Activated CD8-positive, alpha-beta memory T cell treated with anti-CD3 and anti-CD28 coated beads for 1 hour (primary cell): ENCODE data around the gene CCDC85C.

Experiments used
- DNase-seq, 2 donors: peaks; one replicate each; pipeline ENCODE4 v3.0.0-alpha.2; 2020; ENCODE audit warnings: low read depth in 1 of 2; ENCODE audit errors: extremely low read depth in 1 of 2

Gene CCDC85C

DNA sequence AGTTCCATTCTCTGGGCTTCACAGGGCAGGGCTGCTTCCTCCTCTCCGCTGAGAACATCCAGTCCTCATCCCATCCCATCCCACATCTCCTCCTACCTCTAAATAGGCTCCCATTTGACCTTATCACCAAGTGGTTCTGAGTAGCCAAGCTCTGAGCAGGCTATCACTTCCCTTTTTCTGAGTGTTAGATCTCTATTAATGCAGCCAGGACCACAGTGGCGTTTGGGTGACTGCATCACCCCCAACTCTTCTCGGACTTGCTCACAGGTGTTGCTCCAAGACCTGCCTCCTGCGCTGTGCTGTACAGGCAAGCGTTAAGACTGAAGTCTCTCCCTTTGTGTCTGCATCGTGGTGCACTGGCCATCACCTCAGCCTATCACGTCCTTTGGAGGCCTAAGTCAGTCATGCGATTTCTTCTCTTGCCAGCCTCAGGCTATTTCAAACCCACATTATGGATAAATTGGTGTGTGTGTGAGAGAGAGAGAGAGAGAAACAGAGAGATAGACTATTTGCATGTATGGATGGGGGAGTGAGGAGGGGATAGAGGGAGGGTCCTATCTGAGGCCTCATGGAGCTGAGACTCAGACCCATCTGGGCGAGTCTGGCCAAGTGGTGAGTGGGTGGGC, 28.5 kb upstream of the CCDC85C start:
- DNase-seq: no peak

DNA sequence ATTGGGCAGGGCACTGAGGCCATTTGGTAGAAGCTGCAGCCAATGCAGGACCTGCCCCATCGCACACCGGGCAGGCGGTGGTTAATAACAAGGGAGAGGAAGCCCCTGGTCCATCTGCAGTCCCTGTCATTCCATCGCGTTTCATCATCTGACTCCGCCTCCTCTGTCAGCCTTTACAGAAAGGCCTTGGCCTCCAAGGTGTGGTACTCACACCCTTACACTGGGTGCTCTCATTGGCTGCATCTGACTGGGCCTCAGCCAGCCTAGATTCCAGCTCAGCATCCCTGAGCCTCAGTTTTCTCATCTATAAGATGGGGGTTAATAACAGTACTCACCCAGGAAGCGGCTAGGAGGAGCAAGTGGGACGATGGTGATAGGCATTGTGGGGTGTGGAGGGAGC, 26.2 kb upstream of the CCDC85C start:
- DNase-seq: no peak

DNA sequence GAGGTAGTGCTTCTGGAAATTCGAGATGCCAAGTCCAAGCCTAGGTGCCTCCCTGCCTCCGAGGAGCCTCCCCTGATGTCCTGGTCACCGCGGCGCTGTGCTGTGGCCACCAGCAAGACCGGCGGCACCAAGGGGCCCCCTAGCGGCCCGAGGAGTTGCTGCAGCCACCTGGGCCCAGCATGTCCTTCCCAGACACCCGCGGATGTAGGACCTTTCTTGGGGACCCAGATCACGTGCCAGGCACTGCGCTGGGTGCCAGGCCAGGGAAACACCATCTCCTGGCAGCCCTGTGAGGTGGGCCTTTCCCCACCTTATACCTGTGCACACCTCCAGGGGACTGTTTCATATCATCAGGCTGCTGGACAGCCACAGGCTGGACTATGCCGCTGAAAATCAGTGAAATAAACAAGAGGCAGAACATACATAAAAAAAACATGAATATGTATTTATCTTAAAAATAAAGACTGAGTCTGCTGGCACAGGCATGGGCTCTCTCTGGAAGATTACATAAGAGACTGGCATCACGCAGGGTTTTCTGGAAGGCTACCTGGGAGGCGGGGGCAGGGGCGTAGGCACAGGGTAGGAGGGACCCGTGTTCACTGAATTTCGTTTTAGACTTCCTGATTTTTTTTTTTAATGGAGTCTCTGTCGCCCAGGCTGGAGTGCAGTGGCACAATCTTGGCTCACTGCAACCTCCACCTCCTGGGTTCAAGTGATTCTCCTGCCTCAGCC, 25.0 kb upstream of the CCDC85C start:
- DNase-seq: peak; percentile 12 to 42

DNA sequence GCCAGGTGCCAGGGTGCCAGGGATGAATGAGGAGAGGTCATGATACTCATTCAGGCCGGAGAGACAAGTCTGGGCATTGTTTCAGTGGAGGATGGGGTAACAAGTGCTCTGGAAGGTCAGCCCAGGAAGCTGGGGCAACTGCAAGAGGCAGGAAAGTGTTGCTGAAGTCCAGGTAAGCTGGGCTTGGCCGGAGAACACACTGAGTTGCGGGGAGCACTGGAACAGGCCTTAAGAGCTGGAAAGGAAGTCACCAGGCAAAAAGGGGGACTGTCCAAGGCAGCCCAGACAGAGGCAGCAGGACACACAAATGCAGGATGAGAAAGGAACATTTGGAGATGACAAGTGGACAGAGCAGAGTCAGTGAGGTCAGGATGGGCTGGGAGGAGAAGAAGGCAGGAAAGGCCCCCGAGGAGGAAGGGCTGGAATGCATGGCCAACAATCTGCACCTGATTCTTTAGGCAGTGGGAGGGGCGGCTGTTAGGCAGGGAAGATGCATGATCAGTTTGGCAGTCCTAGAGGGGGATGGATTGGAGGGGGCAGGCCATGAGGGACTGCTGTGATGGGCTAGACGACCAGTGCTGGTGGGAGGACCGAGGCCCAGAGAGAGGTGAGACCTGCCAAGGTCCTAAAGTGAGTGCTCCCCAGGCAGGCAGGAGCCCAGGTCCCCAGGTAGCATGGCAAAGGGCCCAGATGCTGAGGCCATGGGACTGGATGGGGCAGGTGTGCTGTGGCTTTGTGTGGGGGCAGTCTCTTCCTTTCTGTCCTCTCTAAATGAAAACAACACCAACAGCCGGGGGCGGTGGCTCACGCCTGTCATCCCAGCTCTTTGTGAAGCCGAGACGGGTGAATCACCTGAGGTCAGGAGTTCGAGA, 23.7 kb upstream of the CCDC85C start:
- no peak for DNase-seq

DNA sequence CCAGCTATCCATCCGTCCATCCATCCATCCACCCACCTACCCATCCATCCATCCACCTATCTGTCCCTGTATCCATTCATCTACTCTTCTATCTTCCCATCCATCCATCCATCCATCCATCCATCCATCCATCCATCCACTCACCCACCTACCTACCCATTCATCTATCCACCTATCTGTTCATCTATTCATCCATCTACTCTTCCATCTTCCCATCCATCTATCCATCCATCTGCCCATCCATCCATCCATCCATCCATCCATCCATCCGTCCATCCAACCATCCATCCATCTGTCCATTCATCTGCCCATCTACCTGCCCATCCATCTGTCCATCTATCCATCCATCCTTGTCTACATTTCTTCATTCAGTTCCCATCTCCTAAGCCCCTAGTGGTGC, 23.1 kb upstream of the CCDC85C start:
- no peak for DNase-seq

DNA sequence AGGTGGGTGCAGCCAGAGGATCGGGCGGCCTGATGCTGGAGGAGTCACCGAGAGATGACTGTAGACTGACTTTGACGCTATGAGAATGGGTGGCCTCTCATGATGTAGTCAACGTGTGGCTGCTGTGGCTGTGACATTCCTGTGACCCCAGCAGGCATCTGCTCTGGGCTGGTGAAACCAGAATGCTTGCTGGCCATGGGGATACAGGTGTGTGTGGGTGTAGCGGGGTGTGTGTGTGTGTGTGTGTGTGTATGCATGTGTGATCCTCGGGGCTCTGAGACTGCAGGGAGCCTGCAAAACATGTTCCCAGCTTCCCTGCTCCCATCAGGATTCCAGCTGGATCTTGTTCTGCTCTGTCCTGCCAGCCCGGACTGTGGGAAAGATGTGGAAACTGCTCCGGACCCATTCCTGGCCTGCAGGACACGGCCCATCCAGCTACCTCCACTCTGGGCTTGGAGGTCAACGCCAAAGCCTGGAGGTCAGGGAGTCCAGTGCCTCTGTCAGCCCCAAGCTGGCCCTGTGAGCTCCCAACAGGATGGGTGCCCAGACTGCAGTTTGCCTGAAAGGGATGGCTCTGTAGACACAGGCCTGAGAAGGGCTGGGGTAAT, 22.1 kb upstream of the CCDC85C start:
- DNase-seq: no peak

DNA sequence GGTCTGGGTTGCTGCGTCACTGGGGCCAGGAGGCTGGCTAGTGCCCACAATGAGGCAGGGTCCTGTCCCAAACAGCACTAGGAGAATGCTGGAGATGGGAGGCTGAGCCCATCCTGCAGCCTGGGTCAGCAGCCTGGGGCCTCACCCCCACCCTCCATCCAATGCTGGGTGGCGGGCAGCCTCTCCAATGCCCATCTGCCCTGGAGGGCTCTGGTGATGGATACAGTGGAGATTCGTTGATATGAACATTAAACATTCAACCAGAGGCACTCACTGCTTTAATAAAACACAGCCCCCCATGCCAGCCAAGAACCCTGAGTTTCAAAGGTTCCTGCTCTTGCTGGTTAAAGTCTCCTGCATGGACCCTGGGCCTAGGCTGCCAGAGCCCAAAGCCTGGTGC, 21.5 kb upstream of the CCDC85C start:
- DNase-seq: no peak

DNA sequence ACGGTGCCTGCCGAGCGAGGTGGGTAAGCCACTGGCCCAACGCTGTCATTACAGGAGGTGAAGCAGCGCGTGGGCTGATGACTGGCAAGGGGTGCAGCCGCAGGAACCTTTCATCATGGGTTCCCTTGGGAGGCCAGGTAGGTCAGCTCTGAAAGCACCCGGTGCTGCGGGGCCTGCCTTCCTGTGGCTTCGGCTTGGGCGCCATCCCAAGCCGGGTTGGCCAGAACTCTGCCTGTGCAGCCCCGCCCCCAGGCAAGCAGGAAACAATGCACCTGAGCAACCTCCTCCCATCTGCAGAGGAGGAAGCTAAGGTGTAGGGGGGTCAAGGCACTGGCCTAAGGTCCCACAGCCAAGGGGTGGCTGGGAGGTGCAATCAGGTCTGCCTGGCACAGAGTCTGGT, 21.0 kb upstream of the CCDC85C start:
- DNase-seq: no peak

DNA sequence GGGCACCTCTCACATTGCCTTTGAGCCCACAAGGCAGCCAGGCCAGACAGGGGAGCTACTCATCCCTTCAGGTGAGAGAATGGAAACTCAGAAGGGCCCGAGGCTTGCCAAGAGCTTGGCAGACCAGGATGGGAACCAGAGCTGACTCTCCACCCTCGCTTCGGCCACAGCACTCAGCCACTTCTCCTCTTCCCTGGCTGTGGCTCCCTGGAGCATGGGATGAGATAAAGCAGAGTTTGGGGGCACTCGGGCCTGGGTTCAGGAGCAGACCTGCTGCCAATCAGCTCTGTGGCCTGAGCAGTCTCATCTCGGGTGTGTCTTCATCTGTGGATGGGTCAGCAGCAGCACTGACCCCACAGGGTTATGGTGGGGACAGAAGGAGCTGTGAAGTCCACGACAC, 20.0 kb upstream of the CCDC85C start:
- no peak for DNase-seq

DNA sequence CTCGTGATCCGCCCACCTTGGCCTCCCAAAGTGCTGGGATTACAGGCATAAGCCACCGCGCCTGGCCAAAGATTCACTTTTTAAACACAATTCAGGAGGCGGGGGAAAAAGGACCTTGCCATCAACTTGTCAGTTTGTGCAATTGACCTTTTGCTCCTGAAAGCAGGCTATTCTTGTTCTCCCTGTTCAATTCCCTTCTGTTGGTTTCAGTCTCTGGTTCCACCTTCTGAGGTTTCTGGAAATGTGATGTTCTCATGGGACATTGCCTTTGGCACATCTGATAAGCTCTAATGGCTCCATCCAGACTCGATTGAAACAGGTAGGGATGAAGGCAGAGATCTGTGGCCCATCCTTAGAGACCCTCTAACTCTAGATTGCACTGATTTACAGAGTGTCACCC, 17.9 kb upstream of the CCDC85C start:
- DNase-seq: no peak

DNA sequence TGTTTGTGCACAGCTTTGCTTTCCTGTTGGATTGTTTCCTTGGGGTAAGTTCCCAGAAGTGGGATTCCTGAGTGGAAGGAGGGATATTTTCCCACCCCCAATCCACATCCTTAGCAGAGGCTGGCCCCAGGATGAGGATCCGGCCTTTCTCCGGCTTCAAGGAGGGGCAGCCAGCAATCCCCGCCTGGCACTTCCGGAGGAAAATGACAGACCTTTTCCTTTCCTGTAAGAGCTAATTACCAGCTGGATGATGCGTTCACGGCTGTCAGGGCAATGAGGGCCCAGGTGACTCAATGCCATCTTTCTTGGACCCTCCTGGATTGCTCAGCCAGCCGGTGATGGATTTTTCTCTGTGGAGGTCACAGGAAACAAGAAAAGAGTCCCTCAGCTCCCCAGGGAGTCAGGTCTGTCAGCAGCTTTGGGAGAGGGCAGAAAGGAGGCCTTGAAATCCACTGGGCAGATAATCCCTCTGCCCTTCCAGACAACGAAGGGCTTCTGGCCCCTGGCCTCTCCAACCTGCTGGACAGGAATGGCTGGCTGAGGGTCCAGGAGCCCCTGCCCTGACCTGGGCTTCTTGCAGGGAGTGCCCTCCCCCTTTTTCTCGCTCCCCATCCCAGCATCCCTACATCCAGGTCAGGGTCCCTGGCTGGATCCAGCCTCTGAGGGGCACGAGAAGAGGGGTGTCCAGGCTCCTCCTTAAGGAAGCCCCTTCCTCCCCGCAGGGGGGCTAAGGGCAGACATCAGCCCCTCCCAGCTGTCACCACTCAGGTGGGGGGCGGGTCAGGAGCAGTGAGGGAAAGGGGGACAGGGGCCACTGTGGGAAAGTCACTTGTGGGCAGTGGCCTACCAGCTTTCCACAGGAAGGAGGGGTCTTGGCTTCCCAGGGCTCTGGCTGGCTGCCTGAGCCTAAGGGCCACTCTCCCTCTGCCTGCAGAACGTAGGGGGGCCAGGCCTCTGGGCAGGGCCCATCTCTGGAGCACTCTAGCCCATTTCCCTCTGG, 16.1 kb upstream of the CCDC85C start:
- no peak for DNase-seq

DNA sequence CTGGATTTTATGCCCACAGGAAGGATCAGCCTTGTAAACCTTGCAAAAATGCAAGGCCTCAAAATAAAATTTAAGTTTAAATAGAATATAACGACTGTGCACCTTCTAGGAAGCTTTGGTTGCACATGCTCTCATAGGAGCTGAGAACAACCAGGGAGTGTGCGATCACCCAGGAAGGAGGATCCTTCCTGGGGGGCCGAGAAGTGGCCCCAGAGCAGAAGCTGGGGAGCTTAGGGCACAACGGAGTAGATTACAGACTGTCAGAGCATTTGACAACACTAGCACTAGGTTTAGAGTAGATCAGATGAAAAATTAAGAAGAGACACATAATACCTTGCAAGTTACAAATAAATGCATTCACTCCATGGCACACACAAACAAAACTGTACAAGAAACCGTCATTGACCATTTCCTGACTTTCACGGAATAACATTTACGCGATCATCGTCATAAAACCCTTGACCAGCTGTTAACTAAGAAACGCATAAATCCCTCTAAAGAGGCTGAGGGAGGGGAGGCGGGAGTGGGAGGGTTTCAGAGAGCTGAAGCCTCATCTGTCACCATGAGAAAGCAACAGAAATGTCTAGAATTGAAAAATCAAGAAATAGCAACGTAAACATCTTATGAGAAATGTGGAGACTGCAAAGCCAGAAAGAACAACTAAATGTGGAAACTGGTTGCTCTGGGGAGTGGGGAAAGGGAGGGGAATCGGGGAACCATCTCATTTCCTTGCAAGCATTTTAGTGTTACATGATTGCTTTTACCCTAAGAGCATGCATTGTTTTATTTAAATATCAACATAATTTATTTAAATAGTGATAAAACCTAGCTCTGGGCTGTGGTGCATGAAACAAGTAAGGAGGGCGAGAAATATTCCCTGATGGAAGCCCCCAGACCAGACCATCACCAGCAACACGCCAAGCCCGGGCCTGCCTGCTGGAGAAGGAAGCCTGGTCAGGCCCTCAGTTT, 13.1 kb upstream of the CCDC85C start:
- no peak for DNase-seq

DNA sequence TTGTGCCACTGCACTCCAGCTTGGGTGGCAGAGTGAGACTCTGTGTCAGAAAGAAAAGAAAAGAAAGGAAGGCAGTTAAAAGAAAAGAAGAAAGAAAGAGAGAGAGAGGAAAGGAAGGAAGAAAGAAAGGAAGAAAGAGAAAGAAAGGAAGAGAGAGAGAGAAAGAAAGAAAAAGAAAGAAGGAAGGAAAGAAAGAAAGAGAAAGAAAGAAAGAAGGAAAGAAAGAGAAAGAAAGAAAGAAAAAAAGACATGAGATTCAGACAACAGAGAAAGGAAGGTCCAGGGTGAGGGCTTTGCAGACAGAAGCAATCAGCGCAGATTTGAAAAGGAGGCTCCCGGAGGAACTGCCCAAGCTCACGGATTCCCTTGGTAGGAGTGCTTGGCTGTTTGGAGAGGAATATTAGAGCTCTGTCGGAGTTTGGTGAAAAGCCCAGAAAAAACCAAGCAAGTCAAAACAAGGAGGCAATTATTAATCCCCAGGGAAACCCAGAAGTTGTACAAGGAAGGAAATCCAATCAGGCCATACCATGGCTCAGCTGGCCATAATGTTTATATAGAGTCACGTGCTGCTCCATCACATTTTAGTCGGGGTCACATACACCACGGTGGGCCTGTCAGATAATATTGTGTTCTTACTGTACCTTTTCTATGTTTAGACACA, 11.6 kb upstream of the CCDC85C start:
- DNase-seq: no peak

DNA sequence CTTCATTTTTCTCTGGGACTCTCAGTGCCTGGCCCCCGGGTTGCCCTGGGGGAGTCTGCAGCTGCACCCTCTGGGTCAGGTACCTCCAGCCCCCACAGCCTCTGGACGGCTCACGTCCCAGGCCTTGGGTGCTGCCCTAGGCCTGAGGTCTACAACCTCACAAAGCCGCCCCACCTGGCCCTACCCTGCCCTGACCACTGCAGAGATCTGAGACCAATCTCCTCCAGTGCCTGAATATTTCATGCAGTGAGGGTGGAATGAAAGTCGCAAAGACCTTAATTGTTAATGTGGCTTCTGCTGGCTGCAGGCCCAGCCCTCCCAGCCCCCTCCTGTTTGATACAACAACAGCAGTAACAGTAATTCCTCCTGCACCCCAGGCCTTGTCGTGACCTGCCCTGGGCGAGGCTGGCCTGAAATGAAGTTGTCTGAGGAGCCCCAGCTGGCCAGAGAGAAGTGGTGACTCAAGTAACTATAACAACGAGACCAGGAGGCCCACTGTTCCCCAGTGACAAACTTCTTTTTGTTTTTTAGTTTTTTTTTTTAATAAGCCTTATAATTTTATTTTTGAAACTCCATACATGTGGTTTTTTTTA, 8.8 kb upstream of the CCDC85C start:
- no peak for DNase-seq

DNA sequence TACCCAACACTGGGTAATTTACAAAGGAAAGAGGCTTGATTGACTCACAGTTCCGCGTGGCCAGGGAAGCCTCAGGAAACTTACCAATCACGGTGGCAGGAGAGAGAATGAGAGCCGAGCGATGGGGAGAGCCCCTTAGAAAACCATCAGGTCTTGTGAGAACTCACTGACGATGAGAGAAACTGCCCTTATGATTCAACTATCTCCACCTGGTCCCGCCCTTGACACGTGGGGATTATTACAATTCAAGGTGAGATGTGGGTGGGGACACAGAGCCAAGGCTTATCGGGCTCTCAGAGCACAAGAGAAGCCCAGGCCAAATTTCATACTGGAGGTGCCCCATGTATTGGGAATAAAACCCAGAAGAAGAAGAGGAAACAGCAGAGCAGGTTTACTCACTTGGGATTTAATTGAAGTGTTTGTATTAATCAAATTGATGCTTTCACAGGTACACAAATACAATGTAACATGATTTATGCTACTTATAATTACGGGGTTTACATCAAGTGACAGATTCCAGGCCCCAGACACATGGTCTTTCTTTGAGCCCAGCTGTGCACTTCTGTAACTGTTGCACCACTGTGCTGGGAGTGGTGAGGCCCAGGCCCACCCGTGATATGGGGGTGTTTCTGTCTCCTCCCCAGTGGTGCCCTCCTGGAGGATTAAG, 8.2 kb upstream of the CCDC85C start:
- no peak for DNase-seq

DNA sequence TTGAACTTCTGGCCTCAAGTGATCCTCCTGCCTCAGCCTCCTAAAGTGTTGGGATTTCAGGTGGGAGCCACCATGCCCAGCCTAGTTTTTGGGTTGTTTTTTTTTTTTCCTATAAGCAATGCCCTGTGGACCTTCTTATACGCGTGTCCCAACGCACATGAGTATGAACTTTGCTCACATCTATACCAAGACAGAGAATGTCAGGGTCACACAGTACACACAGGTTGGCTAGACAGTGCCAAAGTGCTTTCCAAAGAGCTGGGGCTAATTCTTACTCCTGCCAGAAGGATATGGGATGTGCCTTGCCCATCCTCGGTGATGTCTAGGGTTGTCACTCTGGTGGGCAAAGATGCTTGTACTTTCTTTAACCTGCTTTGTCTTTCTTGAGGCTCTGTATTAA, 7.6 kb upstream of the CCDC85C start:
- no peak for DNase-seq

DNA sequence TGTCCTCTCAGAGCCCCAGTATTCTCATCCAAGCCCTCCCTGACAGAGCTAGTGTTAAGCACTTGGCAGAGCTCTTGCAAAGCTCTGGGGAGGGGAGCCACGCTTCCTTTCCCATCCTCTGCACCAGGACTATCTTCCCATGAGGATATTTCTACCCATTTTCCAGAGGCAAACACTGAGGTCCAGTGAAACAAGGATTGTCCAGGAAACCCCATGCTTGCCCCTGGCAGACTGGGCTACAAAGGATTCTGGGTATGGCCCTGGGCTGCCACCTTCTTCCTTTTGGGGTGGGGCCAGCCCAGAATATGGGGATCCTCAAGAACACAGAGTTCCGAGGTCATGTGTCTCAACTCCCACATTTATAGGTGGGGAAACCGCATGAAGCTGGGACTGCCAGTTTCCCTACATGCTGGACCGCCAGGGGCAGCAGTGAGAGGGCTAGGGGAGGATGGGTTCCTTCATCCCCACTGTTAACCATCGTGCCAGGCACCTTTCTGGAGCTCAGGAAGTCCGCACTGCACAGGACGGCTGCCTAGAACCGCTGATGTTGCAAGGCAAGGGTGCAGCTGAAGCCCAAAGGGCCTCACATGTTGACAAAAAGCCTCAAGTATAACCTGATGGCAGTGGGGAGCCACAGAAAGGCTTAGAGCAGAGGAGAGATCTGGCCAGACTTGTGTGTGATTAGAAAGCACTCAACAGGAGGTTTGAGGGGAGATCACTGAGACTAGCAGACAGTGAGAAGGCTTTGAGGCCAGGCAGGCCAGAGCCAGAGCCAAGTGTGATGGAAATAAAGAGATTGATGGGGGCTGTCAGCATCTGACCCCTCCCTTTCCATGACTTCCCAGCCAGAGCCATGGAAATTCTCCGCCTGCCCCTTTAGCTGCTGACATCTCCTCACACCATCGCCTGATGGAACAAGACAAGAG, 5.5 kb upstream of the CCDC85C start:
- DNase-seq: no peak
